Effector memory CD4-positive, alpha-beta T cell (primary cell): ENCODE data around the gene FZR1.

Experiments used
- DNase-seq, 3 donors: peaks; one replicate each; pipeline ENCODE4 v3.0.0-alpha.2; 2020
- H3K27ac ChIP-seq: 2 replicates; pipeline ENCODE4 v1.7.0; 2013; ENCODE audit warnings: mild to moderate bottlenecking, low read length, moderate library complexity; ENCODE audit not compliant: insufficient read depth, poor library complexity, severe bottlenecking
- H3K27me3 ChIP-seq: replicated peaks from 2 replicates; pipeline ENCODE4 v1.7.0; 2013; ENCODE audit warnings: mild to moderate bottlenecking, low read length; ENCODE audit not compliant: insufficient read depth, control insufficient read depth, poor library complexity, severe bottlenecking
- H3K36me3 ChIP-seq: 2 replicates; pipeline ENCODE4 v1.7.0; 2013; ENCODE audit warnings: mild to moderate bottlenecking, low read length, moderate library complexity; ENCODE audit not compliant: control insufficient read depth, insufficient read depth
- H3K4me1 ChIP-seq: 2 replicates; pipeline ENCODE4 v1.7.0; 2013; ENCODE audit warnings: low read length, mild to moderate bottlenecking; ENCODE audit not compliant: control insufficient read depth, insufficient read depth, poor library complexity, severe bottlenecking
- H3K4me3 ChIP-seq: 2 replicates; pipeline ENCODE4 v1.7.0; 2013; ENCODE audit warnings: low read length, low read depth, mild to moderate bottlenecking; ENCODE audit not compliant: insufficient read depth, poor library complexity, severe bottlenecking
- H3K9me3 ChIP-seq: 2 replicates; pipeline ENCODE4 v1.7.0; 2013; ENCODE audit warnings: mild to moderate bottlenecking, low read length, moderate library complexity; ENCODE audit not compliant: control insufficient read depth
- total RNA-seq, 3 donors: gene quantifications; one replicate each; lab custom pipeline; 2026; lab: John Stamatoyannopoulos, UW

The FZR1 gene
- 86.5 to 109 (median 87.8) reads per million in 3 donors for total RNA-seq

DNA sequence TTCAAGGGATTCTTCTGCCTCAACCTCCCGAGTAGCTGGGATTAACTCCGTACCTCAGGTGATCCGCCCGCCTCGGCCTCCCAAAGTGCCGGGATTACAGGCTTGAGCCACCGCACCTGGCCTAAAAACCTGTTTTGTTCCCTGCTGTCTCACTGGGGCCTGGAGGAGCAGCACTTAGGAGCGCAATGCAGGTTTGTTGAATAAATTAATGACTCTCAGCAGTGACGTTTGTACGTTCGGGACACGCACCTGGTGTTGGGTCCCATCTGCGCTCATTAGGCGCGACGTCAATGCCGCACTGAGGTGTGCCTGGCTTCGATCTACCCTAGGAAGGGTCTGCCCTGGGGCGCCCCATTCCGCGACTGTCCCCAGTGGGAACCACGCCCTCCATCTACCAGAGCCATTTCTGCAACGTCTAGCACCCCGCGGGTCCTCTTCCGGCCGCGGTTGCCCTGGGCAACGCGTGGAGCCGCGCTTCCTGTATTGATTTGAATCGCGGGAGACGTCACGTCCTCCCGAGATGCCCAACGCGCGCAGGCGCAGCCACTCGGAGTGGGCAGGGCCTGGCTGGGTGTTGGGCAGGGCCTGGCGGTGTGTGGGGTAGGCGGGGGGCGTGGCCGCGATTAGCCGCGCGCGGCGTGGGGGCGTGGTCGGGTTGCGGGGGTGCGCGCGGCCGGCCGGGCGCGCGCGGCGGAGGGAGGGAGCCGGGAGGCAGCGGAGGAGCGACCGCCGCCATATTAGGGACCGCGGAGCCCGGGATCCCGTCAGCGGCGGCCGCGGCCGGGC is at the start of gene FZR1:
FZR1 (plus strand) TSS at position 714 of the 786 bp plus-strand sequence. CDS start 16,679 bp downstream, outside the sequence.
- Histone ChIP-seq H3K9me3 (no peaks in the 10 kb centered on the region), H3K27ac (peak within 1 kb of the TSS; percentile 90), H3K4me1 (peaks cover 16% of the 10 kb centered on the region), H3K36me3 (peaks cover 7% of the 10 kb centered on the region), H3K4me3 (peak within 1 kb of the TSS; percentile 94), H3K27me3 (no peaks in the 10 kb centered on the region)
- DNase-seq, result peak; percentile 100

DNA sequence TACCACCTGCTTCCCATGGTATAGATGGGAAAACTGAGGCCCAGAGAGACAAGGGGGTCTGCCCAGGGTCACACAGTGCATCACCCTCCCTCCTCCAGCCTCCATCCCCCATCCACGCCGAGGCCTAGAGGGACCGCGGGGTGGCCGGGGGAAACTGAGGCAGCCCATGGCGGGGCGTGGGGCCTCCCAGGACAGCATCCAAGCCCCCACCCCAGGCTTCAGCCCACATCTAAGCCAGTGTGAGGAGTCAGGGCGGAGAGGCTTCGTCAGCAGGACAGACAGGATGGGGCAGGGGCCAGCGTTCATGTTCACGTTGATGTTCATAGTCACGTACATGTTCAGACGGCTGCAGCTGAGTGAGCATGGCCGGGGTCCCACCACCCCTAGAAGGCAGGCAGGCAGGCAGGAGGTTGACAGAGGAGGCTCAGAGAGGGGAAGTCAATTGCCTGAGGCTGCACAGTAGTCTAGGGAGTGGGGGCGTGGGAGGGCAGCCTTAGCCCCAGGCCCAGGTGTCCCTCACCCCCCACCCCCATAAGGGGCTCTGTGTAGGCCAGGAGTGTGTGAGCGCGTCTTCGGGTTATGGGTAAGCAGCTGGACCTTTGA is 49.1 kb upstream of the FZR1 start:
- Histone ChIP-seq H3K4me3 (no peak overlapping the region), H3K9me3 (no peaks in the 10 kb centered on the region), H3K4me1 (no peaks in the 10 kb centered on the region), H3K27ac (no peak overlapping the region), H3K27me3 (no peaks in the 10 kb centered on the region), H3K36me3 (peaks cover 35% of the 10 kb centered on the region)
- DNase-seq, result no peak

DNA sequence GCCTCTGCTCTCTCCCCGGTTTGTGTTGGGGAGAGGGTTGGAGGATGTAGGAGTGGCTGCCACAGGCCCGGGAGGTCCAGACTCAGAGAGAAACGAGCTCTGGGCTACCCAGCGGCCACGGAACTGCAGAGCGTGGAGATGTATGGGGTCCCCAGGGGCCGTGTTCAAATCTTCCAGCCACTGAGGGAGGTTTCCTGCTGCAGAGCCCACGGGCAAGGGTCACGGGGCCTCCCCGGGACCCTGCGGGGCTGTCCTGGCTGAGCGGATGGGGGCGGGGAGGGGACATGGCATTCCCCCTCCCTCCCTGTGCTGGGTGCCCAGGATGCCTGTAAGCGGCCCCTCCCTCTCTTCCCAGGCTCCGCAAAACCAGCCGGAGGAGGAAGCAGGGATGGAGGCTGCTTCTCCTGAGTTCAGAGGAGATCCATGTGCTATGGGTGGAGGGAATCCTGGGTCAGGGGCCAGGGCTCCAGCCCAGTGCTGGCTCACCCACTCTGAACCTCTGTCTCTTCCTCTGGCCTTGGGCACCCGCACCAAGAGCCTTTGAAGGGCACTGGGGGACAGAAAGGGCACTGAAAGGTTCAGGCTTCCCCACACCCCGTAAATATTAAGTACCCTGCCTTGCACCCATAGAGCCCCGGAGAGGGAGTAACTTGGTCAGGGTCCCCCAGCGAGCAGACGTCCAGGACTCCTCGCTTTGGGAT is 48.4 kb upstream of the FZR1 start:
- H3K4me1 ChIP-seq, result no peaks in the 10 kb centered on the region
- H3K36me3 ChIP-seq, result peaks cover 29% of the 10 kb centered on the region
- no peaks in the 10 kb centered on the region for H3K27me3 ChIP-seq
- no peaks in the 10 kb centered on the region for H3K9me3 ChIP-seq
- H3K27ac ChIP-seq, result no peak overlapping the region
- H3K4me3 ChIP-seq, result no peak overlapping the region
- no peak for DNase-seq

DNA sequence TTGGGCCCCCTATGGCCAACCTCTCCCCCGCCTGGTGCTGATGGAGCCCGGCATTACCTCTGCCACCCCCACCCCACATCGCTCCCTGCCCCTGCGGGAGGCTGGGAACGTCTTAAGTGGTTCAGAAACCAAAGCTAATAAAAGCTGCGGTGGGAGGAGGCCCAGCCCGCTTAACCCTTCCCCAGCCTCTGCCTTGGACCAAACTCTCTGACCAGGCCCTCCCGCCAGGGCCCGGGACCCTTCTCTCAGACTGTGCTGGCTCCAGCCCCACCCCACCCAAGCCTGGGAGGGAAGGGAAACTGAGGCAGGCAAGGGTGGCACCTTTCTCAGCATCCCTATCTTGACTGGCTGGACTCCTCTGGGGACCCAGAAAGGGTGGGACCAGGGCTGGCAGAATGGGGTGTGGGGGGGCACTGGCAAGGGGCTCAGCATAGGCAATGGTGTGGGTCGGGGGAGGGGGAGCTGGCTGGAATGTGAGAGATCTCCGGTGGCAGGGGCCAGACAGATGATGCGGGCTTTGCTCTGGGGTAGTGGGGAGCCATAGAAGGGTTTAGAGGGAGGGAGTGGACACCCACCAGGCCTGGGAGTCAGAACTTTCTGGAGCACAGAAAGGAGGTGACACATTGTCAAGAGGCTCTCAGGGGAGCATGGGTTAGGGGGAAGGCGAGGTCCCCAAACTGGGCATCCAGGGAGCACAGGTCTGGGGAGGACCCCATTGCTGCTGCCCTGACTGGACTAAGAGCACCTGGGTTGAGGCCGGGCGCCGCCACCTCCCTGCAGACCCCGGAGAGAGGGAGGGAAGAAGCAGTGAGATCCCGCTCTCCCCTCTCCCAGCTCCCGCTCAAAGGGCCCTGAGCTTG is 47.7 kb upstream of the FZR1 start:
- peaks cover 21% of the 10 kb centered on the region for H3K36me3 ChIP-seq

DNA sequence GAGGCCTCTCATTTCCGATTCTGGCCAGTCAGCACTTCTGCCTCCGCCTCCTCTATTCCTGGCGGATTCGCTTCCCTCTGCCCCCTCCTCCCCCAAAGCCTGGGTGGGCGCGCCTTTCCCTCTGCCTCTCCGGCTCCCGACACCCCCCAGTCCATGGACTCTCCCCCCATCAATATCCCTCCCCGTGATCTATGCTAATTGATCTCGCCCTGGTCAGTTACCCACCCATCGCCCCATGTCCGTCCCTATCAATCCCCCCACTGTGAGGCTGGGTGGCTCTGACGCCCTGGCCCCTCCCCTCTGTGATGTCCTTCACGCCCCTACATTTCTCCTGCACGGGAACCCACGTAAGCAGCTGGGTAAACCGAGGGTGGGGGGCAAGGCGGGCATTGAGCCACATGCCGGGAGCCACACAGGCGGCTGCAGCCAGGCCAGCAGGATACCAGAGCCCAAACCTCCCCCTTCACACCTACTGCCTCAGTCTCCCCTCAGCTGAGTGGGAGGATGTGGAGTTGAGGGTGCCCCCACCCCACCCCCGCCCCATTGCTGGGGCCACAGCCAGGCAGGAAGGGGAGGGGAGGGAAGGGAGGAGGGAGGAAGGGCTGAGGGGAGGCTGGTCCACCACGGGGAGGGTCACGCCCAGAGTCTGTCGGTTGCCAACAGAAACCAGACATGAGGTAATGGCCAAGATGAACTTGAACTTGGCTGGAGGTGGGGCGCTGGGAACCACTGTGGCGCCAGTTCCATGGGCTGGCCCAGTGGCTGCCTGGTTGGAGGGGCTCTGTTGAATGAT is 46.8 kb upstream of the FZR1 start:
- H3K27me3 ChIP-seq, result no peaks in the 10 kb centered on the region
- H3K4me1 ChIP-seq, result no peaks in the 10 kb centered on the region
- no peak overlapping the region for H3K27ac ChIP-seq
- H3K4me3 ChIP-seq, result no peak overlapping the region
- H3K9me3 ChIP-seq, result no peaks in the 10 kb centered on the region
- DNase-seq, result no peak
- peaks cover 13% of the 10 kb centered on the region for H3K36me3 ChIP-seq

More for the DNA sequence above, 47.7 kb upstream of the FZR1 start:
- H3K9me3 ChIP-seq, result no peaks in the 10 kb centered on the region
- no peak for DNase-seq
- no peaks in the 10 kb centered on the region for H3K4me1 ChIP-seq
- no peaks in the 10 kb centered on the region for H3K27me3 ChIP-seq
- no peak overlapping the region for H3K4me3 ChIP-seq
- no peak overlapping the region for H3K27ac ChIP-seq

DNA sequence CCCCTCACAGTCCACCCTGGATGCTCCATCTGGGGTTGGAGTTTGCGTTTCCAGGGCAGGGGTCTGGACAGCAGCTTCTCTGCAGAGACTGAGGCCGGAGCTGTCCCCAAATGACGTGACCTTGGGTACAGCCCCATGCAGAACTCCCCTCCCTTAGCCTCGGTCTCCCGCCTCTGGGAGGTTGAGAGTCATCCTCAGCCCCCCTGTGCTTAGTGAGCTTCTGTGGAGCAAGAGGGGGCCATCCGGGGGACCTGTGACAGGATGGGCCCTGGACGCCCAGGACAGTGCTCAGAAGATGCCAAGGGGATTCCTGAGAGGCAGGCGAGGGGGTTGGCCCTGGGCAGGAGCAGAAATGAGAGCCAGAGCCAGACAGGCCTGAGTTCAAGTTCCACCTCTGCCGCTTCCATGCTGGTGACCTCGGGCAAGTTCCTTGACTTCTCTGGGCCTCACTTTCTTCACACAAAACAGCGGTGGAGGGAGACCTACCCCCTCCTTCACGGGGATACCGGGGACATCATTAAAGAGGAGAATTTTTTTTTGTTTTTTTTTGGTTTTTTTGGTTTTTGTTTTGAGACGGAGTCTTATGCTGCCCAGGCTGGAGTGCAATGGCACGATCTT is 46.0 kb upstream of the FZR1 start:
- Histone ChIP-seq H3K27me3 (no peaks in the 10 kb centered on the region), H3K4me3 (no peak overlapping the region), H3K27ac (no peak overlapping the region), H3K9me3 (no peaks in the 10 kb centered on the region), H3K36me3 (peaks cover 5% of the 10 kb centered on the region), H3K4me1 (no peaks in the 10 kb centered on the region)
- no peak for DNase-seq

DNA sequence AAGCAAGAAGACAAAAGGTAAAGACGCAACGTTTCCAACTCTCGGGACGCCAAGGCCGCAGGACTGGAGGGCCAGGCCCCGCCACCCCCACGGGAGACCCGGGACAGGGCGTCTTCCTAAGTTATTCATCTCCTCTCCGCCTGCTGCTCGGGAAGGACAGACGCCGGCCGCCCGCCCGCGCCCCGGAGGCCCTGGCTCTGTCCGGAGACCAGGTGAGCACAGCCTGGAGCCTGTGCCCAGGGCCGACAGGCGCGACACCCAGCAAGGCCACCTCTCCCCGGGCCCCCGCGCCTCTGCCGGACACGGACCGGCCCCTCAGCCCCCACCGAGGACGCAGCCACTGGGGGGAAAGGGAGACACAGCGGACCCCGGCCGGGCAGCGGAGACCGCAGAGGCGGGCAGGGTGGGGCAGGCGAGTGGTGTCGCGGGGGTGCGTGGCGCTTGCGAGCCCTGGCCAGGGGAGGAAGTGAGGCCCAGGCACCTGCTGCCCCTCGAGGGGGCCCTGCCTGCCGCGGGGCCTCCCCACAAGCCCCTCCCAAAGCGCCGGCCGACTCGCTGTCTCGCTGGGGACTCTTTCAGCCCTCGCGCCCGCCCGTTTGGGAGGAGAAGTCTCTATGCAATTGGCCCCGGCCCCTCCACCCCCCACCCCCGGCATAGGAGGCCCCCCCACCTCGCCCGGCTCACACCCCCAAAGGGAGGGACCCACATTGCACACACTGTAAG is 43.0 kb upstream of the FZR1 start:
- Histone ChIP-seq H3K36me3 (no peaks in the 10 kb centered on the region), H3K27ac (no peak overlapping the region), H3K27me3 (no peaks in the 10 kb centered on the region), H3K4me3 (no peak overlapping the region), H3K9me3 (no peaks in the 10 kb centered on the region), H3K4me1 (no peaks in the 10 kb centered on the region)
- no peak for DNase-seq

DNA sequence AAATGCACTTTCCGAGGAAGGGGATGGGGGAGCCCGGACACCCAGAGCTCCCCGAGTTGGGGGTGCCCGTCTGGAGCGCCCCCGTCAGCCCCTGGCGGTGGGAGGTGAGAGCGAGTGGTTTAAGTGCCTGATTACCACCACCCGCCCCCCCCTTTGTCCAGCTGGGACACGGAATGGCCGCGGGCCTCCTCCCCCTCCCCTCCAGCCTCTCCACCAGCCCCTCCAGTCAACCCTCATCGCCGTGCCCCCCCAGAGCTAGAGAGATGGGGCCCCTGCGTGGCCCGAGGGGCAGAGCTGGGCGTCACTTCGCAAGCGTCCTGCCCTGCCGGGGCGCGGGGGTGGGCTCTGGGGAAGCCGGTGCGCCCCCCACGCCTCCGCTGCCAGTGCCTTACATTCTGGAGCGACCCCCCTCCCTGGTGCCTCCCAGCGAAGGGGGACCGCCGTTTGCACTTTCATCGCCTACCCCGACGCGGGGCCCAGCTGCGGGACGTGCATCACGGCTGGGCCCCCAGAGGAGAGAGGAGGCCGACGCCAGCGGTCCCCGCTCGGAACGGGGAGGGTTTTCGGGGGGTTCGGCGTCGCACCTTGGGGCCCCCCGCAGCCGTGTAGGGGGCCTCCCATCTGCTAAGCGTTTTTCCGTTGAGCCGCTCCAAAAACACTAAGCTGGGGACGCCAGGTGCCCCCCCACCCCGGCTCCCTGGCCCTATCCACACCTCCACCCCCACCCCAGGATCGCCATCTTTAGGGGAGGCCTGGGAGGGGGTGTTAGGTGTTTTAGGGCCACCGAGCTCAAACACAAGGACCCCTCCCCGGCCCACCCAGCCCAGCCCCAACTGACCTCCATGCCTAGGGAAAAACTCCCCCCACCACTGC is 42.2 kb upstream of the FZR1 start:
- H3K4me1 ChIP-seq, result no peaks in the 10 kb centered on the region
- DNase-seq, result no peak
- no peaks in the 10 kb centered on the region for H3K36me3 ChIP-seq
- H3K27me3 ChIP-seq, result no peaks in the 10 kb centered on the region
- H3K27ac ChIP-seq, result no peak overlapping the region
- H3K4me3 ChIP-seq, result no peak overlapping the region
- no peaks in the 10 kb centered on the region for H3K9me3 ChIP-seq
